ENCODE results near the gene KIAA1671. TPM values are rescaled to one million over a fixed set of nuclear protein-coding genes. Genes with fewer than 3 reads are reported as not detected.

The KIAA1671 gene
- total and polyA plus RNA-seq, 2 of the 13 experiments (the other 11 are each of a cell fraction or from before 2014, with no cell fraction given) = 13.5 to 13.6 TPM

- TF ChIP-seq ZNF280B (CRISPR knock-in tag; IDR thresholded peaks at IDR 0.05; ENCODE audit: borderline replicate concordance) = 0 out of 2 replicates have a peak, but pooled peaks have one; percentile 49
- peak; percentile 76 for TF ChIP-seq XRCC5 (optimal IDR thresholded peaks at IDR 0.05; ENCODE audit: low read length)
- TF ChIP-seq ZNF296 (CRISPR knock-in tag; conservative IDR thresholded peaks at IDR 0.05) = no peak
- 0 out of 2 replicates have a peak, but pooled peaks have one; percentile 38 for TF ChIP-seq HMG20B (CRISPR knock-in tag; conservative IDR thresholded peaks at IDR 0.05)
- TF ChIP-seq PAXIP1 (CRISPR knock-in tag; conservative IDR thresholded peaks at IDR 0.05) = peak; percentile 56
Observed at GRCh38 chr22:25083807-25084200, 131.3 kb downstream of the KIAA1671 start (continued).

- in situ Hi-C loops (cut with HindIII; ENCODE audit: extremely low pct_ligation_motif_present, low pct_unique_long_range_greater_than_20kb) = loop anchor here (5.0 kb wide), 1 partner anchor 88 kb away; no protein-coding TSS in a partner anchor
- no peak for ATAC-seq
- CTCF ChIA-PET (ENCODE audit: low intra/inter-chr PET ratio, low total read pairs) = no interaction called here
- 94% methylated on average over 6 of the region's 9 CpGs for WGBS (ENCODE audit: low lambda C conversion rate)
- Histone ChIP-seq H3K36me3 (replicated peaks in 1 of 2; ENCODE audit: control insufficient read depth in 1 of 2, insufficient read depth in 2 of 2, low read length in 2 of 2) (no peaks in the 10 kb centered on the region), H3K4me2 (ENCODE audit: low read depth, low read length) (peak overlapping the region; percentile 24; the same call in 1 of the 2 replicates), H3K9me3 (ENCODE audit: low read length) (no peaks in the 10 kb centered on the region), H2AFZ (ENCODE audit: low read length) (no peak overlapping the region), H4K20me1 (ENCODE audit: insufficient read depth, low read length) (no peaks in the 10 kb centered on the region), H3K4me3 (replicated peaks in 1 of 3; ENCODE audit: insufficient read depth in 1 of 3, low read depth in 2 of 3, low read length in 3 of 3) (no peak overlapping the region), H3K27ac (ENCODE audit: extremely low read length, insufficient read depth, low read length) (peak overlapping the region; percentile 54), H3K79me2 (ENCODE audit: insufficient read depth, low read length) (no peaks in the 10 kb centered on the region), H3K27me3 (ENCODE audit: control insufficient read depth in 1 of 2, insufficient read depth in 2 of 2, low read length in 2 of 2) (no peaks in the 10 kb centered on the region), H3K4me1 (ENCODE audit: insufficient read depth, low read length) (peaks cover 54% of the 10 kb centered on the region), H3K9ac (ENCODE audit: insufficient read depth, low read depth, low read length) (no peak overlapping the region)
- no peak for FAIRE-seq
- intact Hi-C loops (cut with micrococcal nuclease; ENCODE audit: unreplicated experiment) = loop anchor here (5.0 kb wide), 1 partner anchor 38 kb away; no protein-coding TSS in a partner anchor
- no peak for TF ChIP-seq RFXANK (CRISPR knock-in tag; IDR thresholded peaks at IDR 0.05)
- TF ChIP-seq ZNF773 (CRISPR knock-in tag; IDR thresholded peaks at IDR 0.05; ENCODE audit: borderline replicate concordance) = no peak
- TF ChIP-seq CHCHD3 (CRISPR knock-in tag; IDR thresholded peaks at IDR 0.05) = no peak
- TF ChIP-seq ZNF3 (CRISPR knock-in tag; IDR thresholded peaks at IDR 0.05) = no peak
- TF ChIP-seq HMG20A (CRISPR knock-in tag; IDR thresholded peaks at IDR 0.05; ENCODE audit: borderline replicate concordance) = no peak
- no peak for TF ChIP-seq THAP9 (CRISPR knock-in tag; IDR thresholded peaks at IDR 0.05; ENCODE audit: borderline replicate concordance)
- BruUV-seq (replicated peaks) = TSS peak; percentile 61
- no peak for DNase-seq (ENCODE audit: low spot score)
- POLR2A ChIA-PET = interaction anchor here (1.2 kb wide), 1 partner anchor 27 kb away, joined by 7 read pairs; no protein-coding TSS in a partner anchor
Observed at GRCh38 chr22:25084405-25085107, 132.0 kb downstream of the KIAA1671 start.
